OCI-LY7 (cell line): ENCODE results near the gene INPP5B. TPM values are rescaled to one million over a fixed set of nuclear protein-coding genes. Genes with fewer than 3 reads are reported as not detected.

Experiments used
- BruUV-seq: library from RNA; stranded (reverse); fragments of 400-500 nt; replicated peaks from 2 replicates; lab custom pipeline; 2021; lab: Mats Ljungman, UMichigan
- CTCF ChIA-PET: fragments of 300-600 bp; sonication (Branson Sonifier 250); formaldehyde crosslinking; loops from one replicate; lab custom pipeline; 2022; ENCODE audit warnings: antibody characterized with exemption; ENCODE audit not compliant: unreplicated experiment; lab: Charles Lee
- POLR2A ChIA-PET: fragments of 300-600 bp; sonication (Branson Sonifier 250); formaldehyde crosslinking; loops from one replicate; lab custom pipeline; 2022; ENCODE audit warnings: antibody characterized with exemption; lab: Charles Lee
- DNase-seq: peaks from one replicate; pipeline ENCODE4 v3.0.0-alpha.2; 2015; ENCODE audit warnings: low spot score
- H2AFZ ChIP-seq: fragments of 200-600 bp; sonication (generic), shearing (Covaris generic); 2 replicates; pipeline ENCODE4 v1.6.1; 2014; ENCODE audit warnings: mild to moderate bottlenecking, antibody characterized with exemption, low read length, moderate library complexity
- H3K27ac ChIP-seq: fragments of 200-600 bp; sonication (generic); 2 replicates; pipeline ENCODE4 v1.5.1; 2014; ENCODE audit warnings: mixed run types, low read depth, mild to moderate bottlenecking, moderate library complexity, low read length, inconsistent platforms; ENCODE audit not compliant: poor library complexity, severe bottlenecking
- H3K36me3 ChIP-seq: fragments of 200-600 bp; sonication (generic); 2 replicates; pipeline ENCODE4 v1.6.1; 2014; ENCODE audit warnings: mild to moderate bottlenecking, antibody characterized with exemption, low read length, moderate library complexity, mixed read lengths; ENCODE audit not compliant: insufficient read depth
- H3K4me1 ChIP-seq: fragments of 200-600 bp; sonication (generic); 2 replicates; pipeline ENCODE4 v1.5.1; 2014; ENCODE audit warnings: mild to moderate bottlenecking, low read length; ENCODE audit not compliant: insufficient read depth, poor library complexity, severe bottlenecking
- H3K4me2 ChIP-seq: fragments of 200-600 bp; sonication (generic); 2 replicates; pipeline ENCODE4 v1.6.1; 2014; ENCODE audit warnings: mild to moderate bottlenecking, low read length
- H3K4me3 ChIP-seq: fragments of 200-600 bp; sonication (generic); 2 replicates; pipeline ENCODE4 v1.5.1; 2014; ENCODE audit warnings: mild to moderate bottlenecking, low read depth, low read length; ENCODE audit not compliant: poor library complexity, severe bottlenecking
- H3K79me2 ChIP-seq: fragments of 200-600 bp; sonication (generic); 2 replicates; pipeline ENCODE4 v1.6.1; 2016; ENCODE audit warnings: low read depth, mild to moderate bottlenecking, low read length, moderate library complexity, mixed read lengths; ENCODE audit not compliant: insufficient read depth
- H3K9me2 ChIP-seq: fragments of 200-600 bp; sonication (generic); 2 replicates; pipeline ENCODE4 v1.6.1; 2016; ENCODE audit warnings: mild to moderate bottlenecking, low read length, mixed read lengths; ENCODE audit not compliant: insufficient read depth
- H3K9me3 ChIP-seq: fragments of 200-600 bp; sonication (generic); 2 replicates; pipeline ENCODE4 v1.6.1; 2014; ENCODE audit warnings: mild to moderate bottlenecking, mixed run types, low read length, mixed read lengths
- H4K20me1 ChIP-seq: fragments of 200-600 bp; sonication (generic); 2 replicates; pipeline ENCODE4 v1.6.1; 2014; ENCODE audit warnings: mild to moderate bottlenecking, antibody characterized with exemption, low read length, moderate library complexity, mixed read lengths; ENCODE audit not compliant: insufficient read depth
- CTCF ChIP-seq: fragments of 200-600 bp; sonication (generic); conservative IDR thresholded peaks from 2 replicates; pipeline ENCODE4 v1.5.1; 2014; ENCODE audit warnings: mild to moderate bottlenecking, antibody characterized with exemption, low read length, moderate library complexity, mixed read lengths
- EZH2phosphoT487 ChIP-seq: fragments of 200-600 bp; sonication (generic); IDR thresholded peaks from 2 replicates; pipeline ENCODE4 v1.6.1; 2018; ENCODE audit warnings: low read depth, borderline replicate concordance, mild to moderate bottlenecking, mixed run types, antibody characterized with exemption, low read length, moderate library complexity, mixed read lengths
- intact Hi-C: fragments of 100-400 bp; cut with micrococcal nuclease; formaldehyde crosslinking; loops from one replicate; pipeline ENCODE4 v1.10.0; 2022; ENCODE audit not compliant: unreplicated experiment
- total RNA-seq, 2 experiments: library from RNA; depleted of rRNA in 1 of 2; stranded (reverse); fragments of >200 nt in 1 of 2; shearing (Covaris generic) in 1 of 2; gene quantifications; 2 replicates each; pipeline ENCODE4 v1.2.3, GENCODE V29; 2014 to 2022

INPP5B gene
- total RNA-seq, 2 experiments from 2014 or later = 49.7 to 63.0 TPM

- peak overlapping the region; percentile 75 for H3K4me3 ChIP-seq
- no TSS peak for BruUV-seq
- H4K20me1 ChIP-seq = no peaks in the 10 kb centered on the region
- no peaks in the 10 kb centered on the region for H3K36me3 ChIP-seq
- POLR2A ChIA-PET = interaction anchor here (0.6 to 4.0 kb wide), 10 partner anchors 8 to 658 kb away, joined by 3 to 27 read pairs (median 4); no protein-coding TSS in a partner anchor
- H3K9me2 ChIP-seq = no peaks in the 10 kb centered on the region
- peak overlapping the region; percentile 96 for H2AFZ ChIP-seq
- H3K27ac ChIP-seq = peak overlapping the region; percentile 38
- H3K4me1 ChIP-seq = peaks cover 50% of the 10 kb centered on the region
- CTCF ChIA-PET = interaction anchor here (1.3 kb wide), 1 partner anchor 21 kb away, joined by 3 read pairs; no protein-coding TSS in a partner anchor
- intact Hi-C loops = loop anchor here (1.0 kb wide), 1 partner anchor 16 kb away; no protein-coding TSS in a partner anchor
- no peaks in the 10 kb centered on the region for H3K9me3 ChIP-seq
- TF ChIP-seq EZH2phosphoT487 (no peak), CTCF (no peak)
- H3K79me2 ChIP-seq = no peaks in the 10 kb centered on the region
- peak; percentile 67 for DNase-seq
- peak overlapping the region; percentile 92 for H3K4me2 ChIP-seq
Observed at GRCh38 chr1:37947364-37947763, 511 bp upstream of the INPP5B start.

- peaks cover 36% of the 10 kb centered on the region for H3K4me1 ChIP-seq
- no peaks in the 10 kb centered on the region for H3K9me2 ChIP-seq
- ChIA-PET CTCF (interaction anchor here (0.6 to 0.9 kb wide), 2 partner anchors 23 to 650 kb away, joined by 3 read pairs; no protein-coding TSS in a partner anchor), POLR2A (interaction anchor here (4.0 kb wide), 1 partner anchor 20 kb away, joined by 27 read pairs; no protein-coding TSS in a partner anchor)
- peak overlapping the region; percentile 96; the same call in 1 of the 2 replicates for H2AFZ ChIP-seq
- no peak for TF ChIP-seq CTCF
- no peak for TF ChIP-seq EZH2phosphoT487
- peak overlapping the region; percentile 75 for H3K4me3 ChIP-seq
- no peaks in the 10 kb centered on the region for H4K20me1 ChIP-seq
- BruUV-seq = no TSS peak
- no peaks in the 10 kb centered on the region for H3K9me3 ChIP-seq
- no peaks in the 10 kb centered on the region for H3K79me2 ChIP-seq
- intact Hi-C loops = no loop called here
- DNase-seq = no peak
- peak overlapping the region; percentile 38 for H3K27ac ChIP-seq
- H3K4me2 ChIP-seq = peak overlapping the region; percentile 92
- H3K36me3 ChIP-seq = no peaks in the 10 kb centered on the region
Observed at GRCh38 chr1:37945743-37946702, 830 bp downstream of the INPP5B start.
